Measurements from ENCODE around the gene BANP.
A peak's percentile ranks its signal among the peaks of the same experiment; 100 is the strongest.
"Not testable (repeated sequence)": the region's sequence is repeated elsewhere in the genome, so short reads cannot be mapped to it uniquely, and the experiment has no call there.

The BANP gene

GRCh38 chr16:87998992-87999391, 47.8 kb downstream of the BANP start:
- not testable (repeated sequence) for DNase-seq

GRCh38 chr16:88002211-88002610, 51.0 kb downstream of the BANP start:
- DNase-seq: no peak

GRCh38 chr16:88002749-88003148, 51.5 kb downstream of the BANP start:
- no peak for DNase-seq

GRCh38 chr16:88003316-88003715, 52.1 kb downstream of the BANP start:
- no peak for DNase-seq

GRCh38 chr16:88003736-88004135, 52.5 kb downstream of the BANP start:
- no peak for DNase-seq

- no peak for DNase-seq
Measured at GRCh38 chr16:88004391-88004790, 53.2 kb downstream of the BANP start.

DNA sequence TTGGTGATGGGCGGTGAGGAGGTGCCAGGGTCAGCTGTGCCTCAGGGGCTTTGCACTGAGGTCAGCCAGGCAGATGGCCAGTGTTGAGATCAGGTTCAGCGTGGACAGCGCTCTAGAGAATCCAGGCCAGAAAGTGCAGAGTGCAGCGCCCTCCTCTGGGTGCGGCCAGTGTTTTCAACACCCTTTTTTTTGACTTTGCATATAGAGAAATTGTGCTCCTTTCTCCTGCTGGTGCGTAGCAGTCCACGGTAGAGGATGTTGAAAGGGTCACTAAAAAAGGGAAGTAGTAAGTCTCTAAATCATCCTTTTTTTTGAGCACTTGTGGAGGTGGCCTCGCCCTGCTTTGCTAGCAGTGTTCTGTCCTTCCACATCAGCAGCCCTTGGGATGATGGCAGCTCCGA, 53.9 kb downstream of the BANP start:
- DNase-seq: peak; percentile 5

DNA sequence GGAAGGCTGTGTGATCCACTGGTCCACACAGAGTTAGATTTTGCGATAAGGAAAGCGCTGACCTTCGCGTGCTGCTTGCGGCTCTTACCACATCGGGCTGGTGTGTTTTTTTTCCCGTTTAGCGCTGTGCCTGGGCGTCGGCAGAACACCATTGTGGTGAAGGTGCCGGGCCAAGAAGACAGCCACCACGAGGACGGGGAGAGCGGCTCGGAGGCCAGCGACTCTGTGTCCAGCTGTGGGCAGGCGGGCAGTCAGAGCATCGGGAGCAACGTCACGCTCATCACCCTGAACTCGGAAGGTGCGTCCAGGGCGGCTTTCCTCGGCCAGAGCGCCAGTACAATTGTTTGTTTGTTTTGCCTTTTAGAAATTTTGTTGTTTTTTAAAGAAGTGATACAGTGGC, 54.7 kb downstream of the BANP start:
- no peak for DNase-seq

- no peak for DNase-seq
Measured at GRCh38 chr16:88007321-88007731, 56.1 kb downstream of the BANP start.

DNA sequence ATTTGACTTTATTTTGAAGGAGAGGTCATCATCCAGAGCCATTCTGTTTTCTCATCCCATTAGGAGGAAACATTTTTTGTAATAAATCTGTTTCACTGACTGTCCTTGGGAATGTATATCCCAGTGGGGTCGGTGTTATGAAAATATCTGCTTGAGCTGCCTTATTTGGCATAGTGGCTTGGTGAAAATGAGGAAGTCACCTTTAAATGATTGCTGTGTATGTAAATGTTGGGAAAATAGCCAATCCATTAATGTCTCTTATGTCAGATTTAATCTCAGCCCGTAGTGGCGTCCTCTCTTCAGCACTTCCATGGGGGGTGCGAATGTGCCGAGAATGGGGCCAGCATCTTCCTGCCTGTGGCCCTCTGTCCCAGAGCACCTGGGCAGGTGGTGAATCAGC, 57.6 kb downstream of the BANP start:
- DNase-seq: no peak

- DNase-seq: no peak
Measured at GRCh38 chr16:88009563-88010342, 58.5 kb downstream of the BANP start.

GRCh38 chr16:88010343-88010967, 59.2 kb downstream of the BANP start:
- no peak for DNase-seq

DNA sequence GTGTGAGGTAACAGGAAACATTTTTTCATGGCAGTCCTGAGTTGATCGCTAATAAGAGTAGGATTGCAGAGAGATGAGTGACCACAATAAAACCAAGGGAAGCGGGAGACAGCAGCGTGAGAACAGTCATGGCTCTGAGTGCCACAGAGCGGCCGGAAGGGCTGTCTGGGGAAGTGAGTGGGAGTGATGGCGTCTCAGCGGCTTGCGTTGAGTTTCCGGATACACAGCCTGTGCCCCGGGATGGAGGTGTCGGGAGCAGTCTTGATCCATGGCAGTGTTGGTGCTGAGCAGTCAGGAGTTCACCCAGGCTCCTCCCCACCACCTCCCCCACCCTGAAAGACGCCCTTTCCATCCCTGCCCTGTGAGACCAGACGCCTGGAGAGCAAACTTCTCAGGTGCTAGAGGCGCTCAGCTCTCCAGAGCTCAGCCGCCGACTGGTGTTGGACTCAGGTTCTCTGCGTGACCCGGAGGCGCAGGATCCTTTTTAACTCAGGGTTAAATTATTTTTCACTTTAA, 59.8 kb downstream of the BANP start:
- DNase-seq: no peak

DNA sequence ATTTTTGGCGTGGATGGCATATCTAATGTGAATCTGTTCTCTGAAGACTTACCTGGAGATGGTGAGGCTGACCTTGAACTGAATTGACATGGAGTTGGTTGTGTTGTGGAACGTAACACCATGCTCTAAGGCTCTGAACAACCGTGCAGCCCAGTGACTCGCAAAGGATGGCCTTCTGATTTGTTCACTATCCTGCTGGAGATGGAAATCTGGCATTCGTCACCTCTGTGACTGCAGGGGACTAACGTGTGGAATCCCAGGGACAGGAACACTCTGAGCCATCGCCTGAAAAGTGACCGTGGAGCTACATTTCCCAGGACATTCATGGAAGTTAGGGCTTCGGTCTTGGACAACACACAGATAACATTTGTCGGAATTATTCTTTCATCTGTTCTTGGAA, 61.1 kb downstream of the BANP start:
- no peak for DNase-seq

GRCh38 chr16:88013091-88013609, 61.9 kb downstream of the BANP start:
- no peak for DNase-seq

DNA sequence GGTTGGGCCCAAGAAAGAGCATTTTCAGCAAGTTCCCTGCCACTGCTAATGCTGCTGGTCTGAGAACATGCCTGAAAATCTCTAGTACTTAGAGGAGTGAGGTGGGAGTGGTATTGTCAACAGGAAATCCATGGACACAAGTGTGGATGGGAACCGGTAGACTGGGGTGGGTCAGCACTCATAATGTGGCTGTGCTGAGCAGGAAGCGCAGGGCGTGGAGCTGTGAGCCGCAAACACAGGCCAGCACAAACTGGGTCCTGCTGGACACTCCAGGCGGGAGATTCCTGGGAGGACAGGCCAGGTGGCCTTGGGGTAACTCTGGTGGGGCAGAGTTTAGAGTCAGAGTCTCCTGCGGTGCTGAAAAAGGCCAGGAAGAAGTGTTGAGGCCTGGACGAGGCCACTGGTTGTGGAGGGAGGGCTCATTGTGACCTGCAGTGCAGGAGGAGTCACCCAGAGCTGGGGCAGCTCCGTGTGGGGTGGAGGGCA, 62.6 kb downstream of the BANP start:
- DNase-seq: no peak

GRCh38 chr16:88014252-88014781, 63.1 kb downstream of the BANP start:
- DNase-seq: no peak

GRCh38 chr16:88014954-88015805, 63.9 kb downstream of the BANP start:
- no peak for DNase-seq

- no peak for DNase-seq
Measured at GRCh38 chr16:88015806-88016140, 64.5 kb downstream of the BANP start.

- DNase-seq: not testable (repeated sequence)
Measured at GRCh38 chr16:88016386-88016785, 65.2 kb downstream of the BANP start.

GRCh38 chr16:88016964-88017363, 65.7 kb downstream of the BANP start:
- no peak for DNase-seq

DNA sequence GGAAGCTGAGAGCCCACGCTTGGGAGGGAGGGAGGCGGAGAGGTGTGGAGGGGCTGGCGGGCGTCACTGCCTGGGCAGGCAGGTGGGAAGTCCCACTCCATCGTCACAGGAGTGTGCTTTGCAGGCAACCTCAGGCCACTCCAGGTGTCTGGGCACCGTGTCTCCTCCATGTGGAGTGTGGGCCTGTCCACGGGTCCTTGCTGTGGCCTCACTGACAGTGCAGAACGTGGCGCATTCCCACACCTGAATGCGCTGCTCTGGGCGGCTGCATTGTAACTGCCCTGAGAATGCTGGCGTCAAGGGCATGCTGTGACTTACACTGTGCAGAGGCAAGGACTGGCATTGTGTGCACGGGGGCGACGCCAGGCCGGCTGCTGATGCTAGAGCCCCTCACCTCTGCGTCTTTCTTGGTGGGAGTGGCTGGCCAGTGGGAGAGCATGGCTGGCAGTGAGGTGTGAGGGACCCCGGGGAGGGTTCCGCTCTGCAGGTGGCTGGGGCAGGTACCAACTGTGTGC, 66.4 kb downstream of the BANP start:
- DNase-seq: no peak

- DNase-seq: not testable (repeated sequence)
Measured at GRCh38 chr16:88018382-88018781, 67.1 kb downstream of the BANP start.
